GM12801 (cell line): ENCODE data around the gene MT1M.

Source experiments
- TF ChIP-seq, protein P1 (sequence below): IDR thresholded peaks from one replicate; pipeline ENCODE4 v1.5.1; 2011; ENCODE audit warnings: control low read depth; ENCODE audit not compliant: insufficient read length; ENCODE audit errors: extremely low read depth

Gene MT1M

DNA sequence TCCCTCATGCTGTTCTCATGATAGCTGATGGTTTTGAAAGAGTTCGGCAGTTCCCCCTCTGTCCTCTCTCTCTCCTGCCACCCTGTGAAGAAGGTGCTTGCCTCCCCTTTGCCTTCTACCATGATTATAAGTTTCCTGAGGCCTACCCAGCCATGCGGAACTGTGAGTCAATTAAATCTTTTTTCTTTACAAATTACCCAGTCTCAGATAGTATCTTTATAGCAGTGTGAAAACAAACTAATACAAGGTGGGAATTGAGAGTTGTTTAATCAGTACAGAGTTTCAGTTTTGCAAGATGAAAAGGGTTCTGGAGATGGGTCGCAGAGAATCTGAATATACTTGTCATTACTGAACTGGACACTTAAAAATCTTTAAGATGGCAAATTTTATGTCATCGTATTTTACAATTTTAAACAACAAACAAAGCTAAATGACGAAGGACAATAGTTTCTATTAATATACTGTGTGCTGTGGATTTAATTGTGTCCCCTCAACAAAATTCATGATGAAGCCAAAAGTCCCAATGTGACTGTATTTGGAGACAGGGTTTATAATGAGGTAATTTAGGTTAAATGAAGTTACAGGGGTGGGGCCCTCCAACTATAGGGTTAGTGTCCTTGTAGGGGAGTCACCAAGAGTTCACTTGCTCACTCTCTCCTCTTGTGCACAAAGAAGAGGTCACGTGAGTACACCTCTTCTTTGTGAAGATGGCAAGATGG, 38.7 kb upstream of the MT1M start:
- TF ChIP-seq, protein P1, sequence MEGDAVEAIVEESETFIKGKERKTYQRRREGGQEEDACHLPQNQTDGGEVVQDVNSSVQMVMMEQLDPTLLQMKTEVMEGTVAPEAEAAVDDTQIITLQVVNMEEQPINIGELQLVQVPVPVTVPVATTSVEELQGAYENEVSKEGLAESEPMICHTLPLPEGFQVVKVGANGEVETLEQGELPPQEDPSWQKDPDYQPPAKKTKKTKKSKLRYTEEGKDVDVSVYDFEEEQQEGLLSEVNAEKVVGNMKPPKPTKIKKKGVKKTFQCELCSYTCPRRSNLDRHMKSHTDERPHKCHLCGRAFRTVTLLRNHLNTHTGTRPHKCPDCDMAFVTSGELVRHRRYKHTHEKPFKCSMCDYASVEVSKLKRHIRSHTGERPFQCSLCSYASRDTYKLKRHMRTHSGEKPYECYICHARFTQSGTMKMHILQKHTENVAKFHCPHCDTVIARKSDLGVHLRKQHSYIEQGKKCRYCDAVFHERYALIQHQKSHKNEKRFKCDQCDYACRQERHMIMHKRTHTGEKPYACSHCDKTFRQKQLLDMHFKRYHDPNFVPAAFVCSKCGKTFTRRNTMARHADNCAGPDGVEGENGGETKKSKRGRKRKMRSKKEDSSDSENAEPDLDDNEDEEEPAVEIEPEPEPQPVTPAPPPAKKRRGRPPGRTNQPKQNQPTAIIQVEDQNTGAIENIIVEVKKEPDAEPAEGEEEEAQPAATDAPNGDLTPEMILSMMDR = no peak

DNA sequence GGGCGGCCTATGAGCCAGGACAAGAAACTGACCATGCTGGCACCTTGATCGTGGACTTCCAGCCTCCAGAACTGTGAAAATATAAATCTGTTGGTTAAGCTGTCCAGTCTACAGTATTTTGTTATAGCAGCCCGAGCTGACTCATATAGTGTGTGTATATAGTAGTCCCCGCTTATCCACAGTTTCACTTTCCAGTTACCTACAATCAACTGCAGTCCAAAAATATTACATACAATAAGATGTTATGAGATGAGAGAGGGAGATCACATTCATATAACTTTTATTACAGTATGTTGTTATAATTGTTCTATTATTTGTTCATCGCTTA, 38.2 kb upstream of the MT1M start:
- TF ChIP-seq, protein P1 = no peak

DNA sequence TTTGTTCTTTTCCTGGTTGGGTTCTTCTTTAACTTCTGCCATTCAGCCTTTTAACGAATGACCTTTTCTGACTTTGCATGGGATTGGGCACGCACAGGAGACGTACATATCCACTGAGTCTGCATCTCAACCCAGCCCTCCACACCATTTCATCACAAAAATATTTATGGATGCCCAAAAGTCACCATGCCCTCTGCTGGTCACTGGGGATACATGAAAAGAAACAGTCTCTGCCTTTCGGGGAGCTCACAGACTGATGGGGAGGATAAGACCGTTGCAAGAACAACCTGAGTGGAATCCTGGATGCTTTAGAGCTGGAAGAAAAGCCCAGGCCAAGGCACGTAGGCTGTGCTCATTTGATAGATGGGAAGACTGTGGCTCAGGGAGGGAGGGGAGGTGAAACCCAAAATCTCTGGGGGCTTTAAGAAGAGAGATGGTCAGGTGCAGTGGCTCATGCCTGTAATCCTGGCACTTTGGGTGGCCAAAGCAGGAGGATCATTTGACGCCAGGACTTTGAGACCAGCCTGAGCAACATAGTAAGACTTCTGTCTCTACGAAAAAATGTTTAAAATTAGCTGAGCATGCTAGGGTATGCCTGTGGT, 32.0 kb upstream of the MT1M start:
- TF ChIP-seq, protein P1 = no peak

DNA sequence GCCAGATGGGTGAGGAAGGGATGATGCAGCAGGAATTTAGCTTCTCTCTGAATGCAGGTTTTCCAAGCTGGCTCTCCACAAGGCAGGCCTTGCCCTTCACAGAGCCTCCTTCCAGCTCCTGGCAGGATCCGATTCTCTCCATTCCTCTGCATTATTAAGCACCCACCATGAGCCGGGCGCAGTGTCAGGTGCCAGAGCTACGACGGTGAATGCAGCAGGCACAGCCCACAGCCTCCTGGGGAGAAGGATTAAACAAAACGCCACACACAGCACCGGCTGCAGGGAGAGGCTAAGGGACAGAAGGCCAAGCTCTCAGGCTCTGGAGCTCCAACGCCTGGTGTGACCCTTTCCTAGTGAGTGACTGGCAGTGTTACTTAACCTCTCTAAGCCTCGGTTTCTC, 31.1 kb upstream of the MT1M start:
- TF ChIP-seq, protein P1 = no peak

DNA sequence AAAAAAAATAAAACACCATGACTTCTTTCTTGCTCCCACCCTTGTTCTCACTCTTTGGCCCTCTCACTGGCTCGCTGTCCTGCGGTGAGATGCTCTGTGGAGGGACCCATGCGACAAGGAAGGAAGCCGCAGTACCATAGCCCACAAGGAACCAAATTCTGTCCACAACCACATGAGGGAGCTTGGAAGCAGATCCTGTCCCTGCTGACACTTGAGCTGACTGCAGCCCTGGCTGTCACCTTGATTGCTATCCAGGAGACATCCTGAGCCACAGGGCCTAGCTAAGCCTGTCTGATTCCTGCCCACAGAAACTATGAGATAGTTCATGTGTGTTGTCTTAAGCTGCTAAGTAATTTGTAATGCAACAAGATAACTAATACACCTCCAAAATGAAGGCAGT, 28.9 kb upstream of the MT1M start:
- TF ChIP-seq, protein P1 = no peak

DNA sequence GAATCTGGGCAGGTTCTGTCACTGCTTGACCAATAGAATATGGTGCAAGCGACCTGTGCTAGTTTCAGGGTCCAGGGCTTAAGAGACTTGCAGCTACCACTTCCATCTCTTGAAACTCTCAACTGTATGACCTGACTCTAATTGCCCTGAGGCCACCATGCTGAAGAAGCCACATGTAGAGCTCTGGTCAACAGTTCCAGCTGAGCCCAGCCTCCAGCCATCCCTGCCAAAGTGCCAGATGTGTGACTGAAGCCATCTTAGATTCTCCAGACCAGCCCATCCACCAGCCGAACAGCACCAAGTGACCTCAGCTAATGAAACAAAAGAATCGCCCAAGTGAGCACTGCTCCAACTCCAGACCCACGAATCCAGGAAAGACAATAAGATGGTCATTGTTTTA, 27.5 kb upstream of the MT1M start:
- TF ChIP-seq, protein P1 = no peak

DNA sequence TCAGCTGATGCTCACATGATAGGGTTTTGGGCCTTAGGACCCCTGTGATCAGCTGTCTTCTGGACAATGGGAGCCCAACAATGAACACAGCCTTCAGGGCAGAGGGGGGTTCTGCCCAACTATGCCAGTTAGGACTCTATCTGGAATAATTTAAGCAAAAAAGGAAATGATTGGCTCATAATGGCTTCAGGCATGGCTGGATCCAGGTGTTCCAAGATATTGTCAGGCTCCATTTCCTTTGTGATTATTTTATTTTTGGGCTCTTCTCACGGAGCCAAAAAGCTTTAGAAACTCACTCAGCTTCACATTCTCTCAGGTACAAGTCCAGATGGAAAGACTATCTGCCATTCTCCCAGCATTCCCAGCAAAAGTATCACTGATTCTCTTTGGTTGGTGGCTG, 27.0 kb upstream of the MT1M start:
- TF ChIP-seq, protein P1 = no peak
